Liver (tissue), 9 donors: ENCODE data around the gene KCNIP4. TPM values are rescaled to one million over a fixed set of nuclear protein-coding genes. Genes with fewer than 3 reads are reported as not detected.

ENCODE experiments used
- DNase-seq: peaks from one replicate; pipeline ENCODE4 v3.0.0-alpha.2; 2017; ENCODE audit warnings: low spot score
- H3K27ac ChIP-seq, 2 donors: one replicate each; pipeline ENCODE4 v1.7.0; 2013; ENCODE audit warnings: inconsistent platforms in 2 of 2, low read length in 2 of 2, control low read depth in 1 of 2, low read depth in 1 of 2, mild to moderate bottlenecking in 1 of 2
- H3K27me3 ChIP-seq, 4 donors: one replicate each; pipeline versions ENCODE4 v1.6.1 to v1.7.0; 2013; ENCODE audit warnings: low read length in 3 of 4, inconsistent platforms in 1 of 4, mild to moderate bottlenecking in 1 of 4, moderate library complexity in 1 of 4; ENCODE audit not compliant: control insufficient read depth in 4 of 4, insufficient read depth in 4 of 4
- H3K36me3 ChIP-seq, 4 donors: one replicate each; pipeline versions ENCODE4 v1.6.1 to v1.7.0; 2013; ENCODE audit warnings: low read length in 3 of 4, mild to moderate bottlenecking in 3 of 4, low read depth in 1 of 4, moderate library complexity in 1 of 4; ENCODE audit not compliant: control insufficient read depth in 4 of 4, insufficient read depth in 3 of 4
- H3K4me1 ChIP-seq, 4 donors: one replicate each; pipeline versions ENCODE4 v1.6.1 to v1.7.0; 2013; ENCODE audit warnings: low read length in 3 of 4, mild to moderate bottlenecking in 3 of 4, moderate library complexity in 1 of 4; ENCODE audit not compliant: control insufficient read depth in 4 of 4, insufficient read depth in 4 of 4
- H3K4me3 ChIP-seq, 3 donors: one replicate each; pipeline versions ENCODE4 v1.6.1 to v1.7.0; 2013; ENCODE audit warnings: low read length in 3 of 3, control low read depth in 1 of 3, low read depth in 1 of 3, mild to moderate bottlenecking in 1 of 3
- H3K9ac ChIP-seq, 2 donors: one replicate each; pipeline ENCODE4 v1.7.0; 2013; ENCODE audit warnings: low read length in 2 of 2, mild to moderate bottlenecking in 2 of 2, moderate library complexity in 2 of 2, control low read depth in 1 of 2, low read depth in 1 of 2
- H3K9me3 ChIP-seq, 4 donors: one replicate each; pipeline versions ENCODE4 v1.6.1 to v1.7.0; 2013; ENCODE audit warnings: low read length in 3 of 4; ENCODE audit not compliant: control insufficient read depth in 4 of 4
- ATF3 ChIP-seq: IDR thresholded peaks from 2 replicates; pipeline ENCODE4 v1.6.1; 2016; ENCODE audit warnings: antibody characterized with exemption
- CTCF ChIP-seq: fragments of 150-350 bp; IDR thresholded peaks from 2 replicates; pipeline ENCODE4 v1.5.1; 2017; ENCODE audit warnings: improper control_type of control experiment, low read depth, low read length; ENCODE audit not compliant: missing input control
- FOXA1 ChIP-seq: IDR thresholded peaks from 2 replicates; pipeline ENCODE4 v1.6.1; 2016; ENCODE audit warnings: antibody characterized with exemption
- FOXA2 ChIP-seq: IDR thresholded peaks from 2 replicates; pipeline ENCODE4 v1.6.1; 2016; ENCODE audit warnings: antibody characterized with exemption
- GABPA ChIP-seq, 2 donors: IDR thresholded peaks in 1 of 2; conservative IDR thresholded peaks in 1 of 2; 2 replicates each; pipeline ENCODE4 v1.6.1; 2016; ENCODE audit warnings: antibody characterized with exemption in 2 of 2, mild to moderate bottlenecking in 1 of 2, moderate library complexity in 1 of 2
- HNF4A ChIP-seq, 2 donors: conservative IDR thresholded peaks; 2 replicates each; pipeline ENCODE4 v1.6.1; 2016; ENCODE audit warnings: antibody characterized with exemption in 2 of 2, mild to moderate bottlenecking in 2 of 2
- HNF4G ChIP-seq: IDR thresholded peaks from 2 replicates; pipeline ENCODE4 v1.6.1; 2016; ENCODE audit warnings: antibody characterized with exemption
- JUND ChIP-seq, 2 donors: IDR thresholded peaks; 2 replicates each; pipeline ENCODE4 v1.6.1; 2016; ENCODE audit warnings: antibody characterized with exemption in 2 of 2
- MAX ChIP-seq: IDR thresholded peaks from 2 replicates; pipeline ENCODE4 v1.6.1; 2016; ENCODE audit warnings: antibody characterized with exemption
- NR2F2 ChIP-seq: IDR thresholded peaks from 2 replicates; pipeline ENCODE4 v1.6.1; 2016; ENCODE audit warnings: antibody characterized with exemption
- RAD21 ChIP-seq, 2 donors: IDR thresholded peaks; 2 replicates each; pipeline ENCODE4 v1.6.1; 2016; ENCODE audit warnings: antibody characterized with exemption in 2 of 2, mild to moderate bottlenecking in 2 of 2
- REST ChIP-seq: IDR thresholded peaks from 2 replicates; pipeline ENCODE4 v1.6.1; 2016; ENCODE audit warnings: antibody characterized with exemption, mild to moderate bottlenecking
- RXRA ChIP-seq, 2 donors: IDR thresholded peaks; 2 replicates each; pipeline ENCODE4 v1.6.1; 2017 to 2018; ENCODE audit warnings: antibody characterized with exemption in 2 of 2, mild to moderate bottlenecking in 1 of 2
- SP1 ChIP-seq: IDR thresholded peaks from 2 replicates; pipeline ENCODE4 v1.6.1; 2018; ENCODE audit warnings: antibody characterized with exemption, mild to moderate bottlenecking
- TAF1 ChIP-seq: conservative IDR thresholded peaks from 2 replicates; pipeline ENCODE4 v1.6.1; 2016; ENCODE audit warnings: antibody characterized with exemption, mild to moderate bottlenecking
- YY1 ChIP-seq: IDR thresholded peaks from 2 replicates; pipeline ENCODE4 v1.6.1; 2016; ENCODE audit warnings: antibody characterized with exemption, mild to moderate bottlenecking
- whole genome bisulfite sequencing: extraction: QIAGEN DNeasy Blood & Tissue Kit; methylation state at CpG from one replicate; pipeline ENCODE4 v1.1.7; 2013; 5-methylcytosine and 5-hydroxymethylcytosine counted together
- polyA plus RNA-seq, 2 donors: library from polyadenylated mRNA; stranded (reverse) in 1 of 2; unstranded in 1 of 2; fragments of 200-250 nt in 1 of 2; fragments of >200 nt in 1 of 2; fragmentation: Nextera tagmentation in 1 of 2; extraction: Ambion mirVana in 1 of 2; gene quantifications; one replicate each; pipeline versions ENCODE4 v1.2.1 to v1.2.3, GENCODE V29; 2013 to 2015
- total RNA-seq, 2 donors: library from RNA; depleted of rRNA; stranded (reverse); fragments of >200 nt; gene quantifications; one replicate each; pipeline ENCODE4 v1.2.3, GENCODE V29; 2014
- TF ChIP-seq, protein P1 (sequence below): IDR thresholded peaks from 2 replicates; pipeline ENCODE4 v1.6.1; 2016; ENCODE audit warnings: antibody characterized with exemption
- donor health status: healthy.
- donor health status: healthy.
- donor health status: healthy.
- donor health status: healthy.
- donor health status: healthy.

KCNIP4 gene
- total and polyA plus RNA-seq, 4 donors: 0.08 to 0.14 TPM; not detected in 2

GRCh38 chr4:21012851-21013331 lies 935.7 kb downstream of the KCNIP4 start:
- Histone ChIP-seq H3K4me3 (no peak overlapping the region), H3K4me1 (no peaks in the 10 kb centered on the region), H3K27ac (no peak overlapping the region), H3K36me3 (no peaks in the 10 kb centered on the region), H3K9me3 (no peaks in the 10 kb centered on the region), H3K27me3 (no peaks in the 10 kb centered on the region), H3K9ac (no peak overlapping the region)
- DNase-seq: no peak
- TF ChIP-seq TAF1 (no peak), CTCF (no peak), REST (no peak), HNF4A (conservative IDR thresholded peaks at IDR 0.05) (no peak), GABPA (IDR thresholded peaks at IDR 0.05 in 1 of 2, conservative IDR thresholded peaks at IDR 0.05 in 1 of 2) (no peak), RAD21 (IDR thresholded peaks at IDR 0.05) (no peak)
- 54% methylated on average over 3 of the region's 3 CpGs for WGBS

- no peak for TF ChIP-seq HNF4A (conservative IDR thresholded peaks at IDR 0.05)
- no peak for TF ChIP-seq ATF3
- no peak for TF ChIP-seq GABPA (IDR thresholded peaks at IDR 0.05 in 1 of 2, conservative IDR thresholded peaks at IDR 0.05 in 1 of 2)
- no peak for TF ChIP-seq FOXA2
- TF ChIP-seq FOXA1: no peak
- no peak for TF ChIP-seq JUND (IDR thresholded peaks at IDR 0.05)
- Histone ChIP-seq H3K27me3 (no peaks in the 10 kb centered on the region), H3K9ac (no peak overlapping the region), H3K27ac (no peak overlapping the region), H3K36me3 (no peaks in the 10 kb centered on the region), H3K4me1 (no peaks in the 10 kb centered on the region), H3K9me3 (peaks cover 0 to 3% (median 0%) of the 10 kb centered on the region in 4 donors), H3K4me3 (no peak overlapping the region)
- DNase-seq: no peak
- WGBS: 68% methylated on average over 3 of the region's 3 CpGs
Measured at GRCh38 chr4:21011106-21011505, 937.5 kb downstream of the KCNIP4 start.

- no peaks in the 10 kb centered on the region for H3K27me3 ChIP-seq
- WGBS: 49% methylated on average over 4 of the region's 4 CpGs
- H3K36me3 ChIP-seq: no peaks in the 10 kb centered on the region
- DNase-seq: no peak
- no peaks in the 10 kb centered on the region for H3K4me1 ChIP-seq
- H3K9me3 ChIP-seq: peaks cover 0 to 3% (median 0%) of the 10 kb centered on the region in 4 donors
- H3K9ac ChIP-seq: no peak overlapping the region
- no peak overlapping the region for H3K4me3 ChIP-seq
- no peak overlapping the region for H3K27ac ChIP-seq
- TF ChIP-seq FOXA1: no peak
- no peak for TF ChIP-seq JUND (IDR thresholded peaks at IDR 0.05)
- no peak for TF ChIP-seq HNF4A (conservative IDR thresholded peaks at IDR 0.05)
- no peak for TF ChIP-seq CTCF
- TF ChIP-seq, protein P1, sequence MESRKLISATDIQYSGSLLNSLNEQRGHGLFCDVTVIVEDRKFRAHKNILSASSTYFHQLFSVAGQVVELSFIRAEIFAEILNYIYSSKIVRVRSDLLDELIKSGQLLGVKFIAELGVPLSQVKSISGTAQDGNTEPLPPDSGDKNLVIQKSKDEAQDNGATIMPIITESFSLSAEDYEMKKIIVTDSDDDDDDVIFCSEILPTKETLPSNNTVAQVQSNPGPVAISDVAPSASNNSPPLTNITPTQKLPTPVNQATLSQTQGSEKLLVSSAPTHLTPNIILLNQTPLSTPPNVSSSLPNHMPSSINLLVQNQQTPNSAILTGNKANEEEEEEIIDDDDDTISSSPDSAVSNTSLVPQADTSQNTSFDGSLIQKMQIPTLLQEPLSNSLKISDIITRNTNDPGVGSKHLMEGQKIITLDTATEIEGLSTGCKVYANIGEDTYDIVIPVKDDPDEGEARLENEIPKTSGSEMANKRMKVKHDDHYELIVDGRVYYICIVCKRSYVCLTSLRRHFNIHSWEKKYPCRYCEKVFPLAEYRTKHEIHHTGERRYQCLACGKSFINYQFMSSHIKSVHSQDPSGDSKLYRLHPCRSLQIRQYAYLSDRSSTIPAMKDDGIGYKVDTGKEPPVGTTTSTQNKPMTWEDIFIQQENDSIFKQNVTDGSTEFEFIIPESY: no peak
- no peak for TF ChIP-seq YY1
- no peak for TF ChIP-seq RXRA (IDR thresholded peaks at IDR 0.05)
- no peak for TF ChIP-seq GABPA (IDR thresholded peaks at IDR 0.05 in 1 of 2, conservative IDR thresholded peaks at IDR 0.05 in 1 of 2)
- TF ChIP-seq SP1: no peak
- no peak for TF ChIP-seq TAF1
- no peak for TF ChIP-seq MAX
- no peak for TF ChIP-seq NR2F2
- TF ChIP-seq HNF4G: no peak
- TF ChIP-seq FOXA2: no peak
Measured at GRCh38 chr4:21009956-21010355, 938.6 kb downstream of the KCNIP4 start.
